OCI-LY7 (cell line): ENCODE measurements around the gene IGF1.

Experiments used
- EZH2phosphoT487 ChIP-seq: fragments of 200-600 bp; sonication (generic); IDR thresholded peaks from 2 replicates; pipeline ENCODE4 v1.6.1; 2018; ENCODE audit warnings: low read depth, borderline replicate concordance, mild to moderate bottlenecking, mixed run types, antibody characterized with exemption, low read length, moderate library complexity, mixed read lengths
- TF ChIP-seq, protein P1 (sequence below): fragments of 200-600 bp; sonication (generic); conservative IDR thresholded peaks from 2 replicates; pipeline ENCODE4 v1.5.1; 2014; ENCODE audit warnings: mild to moderate bottlenecking, antibody characterized with exemption, low read length, moderate library complexity, mixed read lengths

DNA sequence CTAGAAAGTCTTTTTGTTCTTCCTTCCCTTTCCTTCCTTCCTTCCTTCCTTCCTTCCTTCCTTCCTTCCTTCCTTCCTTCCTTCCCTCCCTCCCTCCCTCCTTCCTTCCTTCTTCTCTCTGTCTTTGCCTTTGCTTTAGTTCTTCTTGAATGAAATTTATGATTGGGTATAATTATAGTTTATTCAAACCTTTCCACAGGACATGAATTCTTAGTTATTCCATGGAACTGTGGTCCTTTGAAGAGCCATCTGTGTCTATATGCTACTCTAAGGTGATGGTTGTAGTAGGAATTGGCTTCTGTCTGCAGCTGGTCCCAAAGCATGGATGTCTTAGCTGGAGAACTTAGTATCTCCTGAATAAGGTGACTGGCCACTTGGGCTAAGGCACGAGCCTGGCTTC is 64.8 kb downstream of the IGF1 start:
- TF ChIP-seq, protein P1, sequence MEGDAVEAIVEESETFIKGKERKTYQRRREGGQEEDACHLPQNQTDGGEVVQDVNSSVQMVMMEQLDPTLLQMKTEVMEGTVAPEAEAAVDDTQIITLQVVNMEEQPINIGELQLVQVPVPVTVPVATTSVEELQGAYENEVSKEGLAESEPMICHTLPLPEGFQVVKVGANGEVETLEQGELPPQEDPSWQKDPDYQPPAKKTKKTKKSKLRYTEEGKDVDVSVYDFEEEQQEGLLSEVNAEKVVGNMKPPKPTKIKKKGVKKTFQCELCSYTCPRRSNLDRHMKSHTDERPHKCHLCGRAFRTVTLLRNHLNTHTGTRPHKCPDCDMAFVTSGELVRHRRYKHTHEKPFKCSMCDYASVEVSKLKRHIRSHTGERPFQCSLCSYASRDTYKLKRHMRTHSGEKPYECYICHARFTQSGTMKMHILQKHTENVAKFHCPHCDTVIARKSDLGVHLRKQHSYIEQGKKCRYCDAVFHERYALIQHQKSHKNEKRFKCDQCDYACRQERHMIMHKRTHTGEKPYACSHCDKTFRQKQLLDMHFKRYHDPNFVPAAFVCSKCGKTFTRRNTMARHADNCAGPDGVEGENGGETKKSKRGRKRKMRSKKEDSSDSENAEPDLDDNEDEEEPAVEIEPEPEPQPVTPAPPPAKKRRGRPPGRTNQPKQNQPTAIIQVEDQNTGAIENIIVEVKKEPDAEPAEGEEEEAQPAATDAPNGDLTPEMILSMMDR: no peak
- TF ChIP-seq EZH2phosphoT487: no peak
